HG03064 (cell line): ENCODE results near the gene SEC31A.
"Not testable (repeated sequence)": the region's sequence is repeated elsewhere in the genome, so short reads cannot be mapped to it uniquely, and the experiment has no call there.

Source experiments
- ATAC-seq: cut with Tn5 transposase; IDR thresholded peaks from one replicate; pipeline ENCODE4 v1.9.1; 2021; ENCODE audit warnings: low read depth; ENCODE audit not compliant: unreplicated experiment

The SEC31A gene, protein sequence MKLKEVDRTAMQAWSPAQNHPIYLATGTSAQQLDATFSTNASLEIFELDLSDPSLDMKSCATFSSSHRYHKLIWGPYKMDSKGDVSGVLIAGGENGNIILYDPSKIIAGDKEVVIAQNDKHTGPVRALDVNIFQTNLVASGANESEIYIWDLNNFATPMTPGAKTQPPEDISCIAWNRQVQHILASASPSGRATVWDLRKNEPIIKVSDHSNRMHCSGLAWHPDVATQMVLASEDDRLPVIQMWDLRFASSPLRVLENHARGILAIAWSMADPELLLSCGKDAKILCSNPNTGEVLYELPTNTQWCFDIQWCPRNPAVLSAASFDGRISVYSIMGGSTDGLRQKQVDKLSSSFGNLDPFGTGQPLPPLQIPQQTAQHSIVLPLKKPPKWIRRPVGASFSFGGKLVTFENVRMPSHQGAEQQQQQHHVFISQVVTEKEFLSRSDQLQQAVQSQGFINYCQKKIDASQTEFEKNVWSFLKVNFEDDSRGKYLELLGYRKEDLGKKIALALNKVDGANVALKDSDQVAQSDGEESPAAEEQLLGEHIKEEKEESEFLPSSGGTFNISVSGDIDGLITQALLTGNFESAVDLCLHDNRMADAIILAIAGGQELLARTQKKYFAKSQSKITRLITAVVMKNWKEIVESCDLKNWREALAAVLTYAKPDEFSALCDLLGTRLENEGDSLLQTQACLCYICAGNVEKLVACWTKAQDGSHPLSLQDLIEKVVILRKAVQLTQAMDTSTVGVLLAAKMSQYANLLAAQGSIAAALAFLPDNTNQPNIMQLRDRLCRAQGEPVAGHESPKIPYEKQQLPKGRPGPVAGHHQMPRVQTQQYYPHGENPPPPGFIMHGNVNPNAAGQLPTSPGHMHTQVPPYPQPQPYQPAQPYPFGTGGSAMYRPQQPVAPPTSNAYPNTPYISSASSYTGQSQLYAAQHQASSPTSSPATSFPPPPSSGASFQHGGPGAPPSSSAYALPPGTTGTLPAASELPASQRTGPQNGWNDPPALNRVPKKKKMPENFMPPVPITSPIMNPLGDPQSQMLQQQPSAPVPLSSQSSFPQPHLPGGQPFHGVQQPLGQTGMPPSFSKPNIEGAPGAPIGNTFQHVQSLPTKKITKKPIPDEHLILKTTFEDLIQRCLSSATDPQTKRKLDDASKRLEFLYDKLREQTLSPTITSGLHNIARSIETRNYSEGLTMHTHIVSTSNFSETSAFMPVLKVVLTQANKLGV

DNA sequence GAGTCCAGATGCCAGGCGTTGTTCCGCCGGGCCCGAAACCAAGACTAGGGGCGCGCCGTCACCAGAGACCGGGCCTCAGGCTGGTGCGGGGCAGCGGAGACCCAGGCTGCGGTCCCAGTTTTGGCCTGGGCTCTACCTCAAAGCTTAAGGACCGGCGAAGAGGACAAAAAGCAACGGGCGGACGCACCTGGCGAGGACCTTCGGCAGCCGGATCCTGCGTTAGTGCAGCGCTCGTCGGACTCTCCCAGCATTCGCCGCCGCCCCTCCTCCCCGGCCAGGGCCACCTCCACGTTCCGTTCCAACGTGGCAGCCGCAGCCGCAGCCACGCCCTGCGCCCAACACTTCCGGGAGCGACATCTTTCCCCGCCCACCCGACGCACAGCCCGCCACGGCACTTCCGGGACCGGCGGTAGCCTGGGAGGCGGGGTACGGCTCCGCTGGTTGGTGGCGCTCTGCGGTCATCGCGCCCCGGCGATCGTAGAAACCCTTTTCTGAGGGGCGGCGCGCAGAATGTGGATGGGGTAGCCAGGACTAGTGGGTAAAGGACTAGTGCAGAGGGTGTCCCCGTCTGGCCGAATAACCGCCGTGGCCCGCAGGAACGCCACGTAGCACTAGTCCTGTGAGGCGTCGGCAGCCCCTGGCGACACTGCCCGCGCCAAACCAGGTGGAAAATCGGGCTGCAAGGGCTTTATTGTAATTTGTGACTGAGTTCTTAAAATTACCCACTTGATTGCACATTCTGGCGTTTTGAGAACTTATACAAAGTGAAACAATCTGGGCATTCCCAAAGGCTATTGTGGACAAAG, at the start of gene SEC31A:
SEC31A (minus strand) TSS at position 253 of the 806 bp plus-strand sequence. CDS start 9,217 bp downstream, outside the sequence.
- peak; percentile 90 for ATAC-seq

DNA sequence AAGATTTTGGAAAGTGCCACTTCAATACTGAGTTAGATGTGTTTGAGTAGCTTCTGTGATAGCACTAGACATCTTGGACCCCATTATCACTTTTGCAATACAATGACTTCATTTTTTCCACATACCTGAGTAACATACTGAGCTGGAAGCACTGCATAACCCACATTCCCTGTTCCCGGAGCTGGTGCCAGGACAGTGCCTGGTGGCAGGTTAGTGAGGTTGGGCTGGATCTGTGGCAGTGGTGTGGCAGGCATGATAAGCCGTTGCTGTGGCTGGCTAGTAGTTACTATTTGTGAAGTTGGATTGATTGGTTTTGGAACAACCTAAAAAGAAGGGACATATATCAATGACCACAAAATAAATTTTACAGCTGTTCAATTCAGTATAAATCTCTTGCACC, 48.5 kb upstream of the SEC31A start:
- ATAC-seq, result no peak

DNA sequence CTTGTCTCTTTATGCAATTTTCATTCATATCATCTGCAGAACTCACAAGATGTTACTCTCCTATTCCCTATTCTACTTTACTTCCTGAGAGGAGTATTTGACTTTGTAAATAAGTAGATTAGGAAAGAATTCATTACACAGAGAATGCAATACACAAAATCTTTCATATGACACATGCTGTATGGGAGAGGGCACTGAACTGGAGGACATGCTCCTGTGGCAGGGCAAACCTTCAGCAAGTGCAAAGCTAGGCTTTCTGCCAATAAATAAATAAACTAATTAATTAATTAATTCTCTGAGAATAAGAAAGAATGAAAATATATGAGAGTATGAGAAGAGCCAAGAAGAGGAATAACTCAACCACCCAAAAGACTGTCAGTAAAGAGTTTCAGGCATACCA, 43.5 kb upstream of the SEC31A start:
- no peak for ATAC-seq

DNA sequence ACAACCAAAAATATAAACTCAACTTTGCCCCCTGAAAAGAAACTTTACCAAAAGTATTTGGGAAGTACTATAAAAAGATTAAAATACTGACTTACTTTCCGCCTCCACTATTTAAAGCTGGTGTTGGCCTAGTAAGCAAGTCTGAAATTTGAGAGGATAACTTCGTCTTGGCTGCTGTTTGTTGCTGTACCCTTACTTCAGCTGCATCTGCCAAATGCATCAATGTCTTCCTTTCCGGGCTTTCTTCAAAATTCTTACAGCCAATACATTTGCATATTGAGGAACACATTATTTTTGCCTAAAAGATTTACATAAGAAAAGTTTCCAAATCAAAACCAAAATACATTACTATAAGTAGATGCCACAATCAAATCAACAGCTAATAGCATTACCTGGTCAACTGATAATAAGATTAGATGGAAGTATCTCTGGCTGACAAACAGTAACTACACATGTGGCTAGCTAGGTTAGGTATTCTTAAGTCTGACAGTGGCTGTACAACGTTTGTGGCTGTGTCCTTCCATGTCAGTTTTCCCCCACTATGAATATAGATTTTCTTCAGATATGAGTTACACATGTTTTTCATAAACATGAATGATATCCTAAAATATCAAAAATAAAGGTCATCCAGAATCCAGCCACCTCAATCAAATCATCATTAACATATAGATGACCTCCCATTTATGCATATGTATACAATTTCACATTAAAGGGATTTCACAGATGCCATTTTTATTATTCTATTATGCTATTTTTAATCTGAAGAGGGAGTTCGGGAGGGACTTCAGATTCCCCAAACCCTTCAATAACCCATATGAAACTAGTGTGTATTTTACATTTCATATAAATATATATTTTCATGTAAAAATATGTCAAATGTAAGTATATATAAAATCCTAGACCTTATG, 40.1 kb upstream of the SEC31A start:
- ATAC-seq, result no peak

DNA sequence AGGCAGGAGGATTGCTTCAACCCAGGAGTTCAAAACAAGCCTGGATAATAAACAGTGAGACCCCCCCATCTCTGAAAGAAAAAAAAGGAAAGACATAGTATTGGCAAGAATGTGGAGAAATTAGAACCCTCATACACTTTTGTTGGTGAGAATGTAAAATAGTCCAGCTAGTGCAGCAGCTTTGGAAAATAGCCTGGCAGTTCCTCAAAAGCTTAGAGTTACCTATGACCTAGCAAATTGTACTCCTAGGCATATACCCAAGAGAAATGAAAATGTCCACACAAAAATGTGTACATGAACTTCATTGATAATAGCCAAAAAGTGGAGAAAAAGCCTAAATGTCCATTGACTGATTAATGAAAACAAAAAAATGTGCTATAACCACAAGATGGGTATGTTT, 30.8 kb upstream of the SEC31A start:
- ATAC-seq, result no peak

DNA sequence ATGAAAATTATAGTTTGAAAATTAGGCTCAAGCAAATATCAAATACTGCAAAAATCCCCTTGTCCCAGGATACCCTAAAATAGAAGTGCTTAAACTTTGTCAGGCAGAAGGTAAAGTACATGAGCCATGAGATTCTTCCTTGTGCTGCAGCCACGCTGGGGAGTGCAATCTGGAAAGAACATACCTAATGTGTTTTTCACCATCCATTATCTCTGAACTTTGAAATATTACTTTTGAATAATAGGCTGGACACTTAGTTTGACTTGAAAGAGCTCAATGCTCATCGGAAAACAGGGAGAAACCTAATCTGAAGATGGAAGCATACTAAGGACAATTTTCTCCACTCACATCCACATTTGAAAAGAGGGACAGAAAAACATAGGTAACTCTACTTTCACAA, 28.4 kb upstream of the SEC31A start:
- no peak for ATAC-seq

DNA sequence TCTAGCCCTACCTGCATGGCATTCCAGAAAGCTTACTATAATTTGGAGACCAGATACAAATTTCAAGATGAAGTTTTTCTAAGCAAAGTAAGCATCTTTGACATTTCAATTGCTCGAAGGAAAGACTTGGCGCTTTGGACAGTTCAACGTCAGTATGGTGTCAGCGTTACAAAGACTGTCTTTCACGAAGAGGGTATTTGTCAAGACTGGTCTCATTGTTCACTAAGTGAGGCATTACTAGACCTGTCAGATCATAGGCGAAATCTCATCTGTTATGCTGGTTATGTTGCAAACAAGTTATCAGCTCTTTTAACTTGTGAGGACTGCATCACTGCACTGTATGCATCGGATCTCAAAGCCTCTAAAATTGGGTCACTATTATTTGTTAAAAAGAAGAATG, 27.1 kb upstream of the SEC31A start:
- no peak for ATAC-seq

DNA sequence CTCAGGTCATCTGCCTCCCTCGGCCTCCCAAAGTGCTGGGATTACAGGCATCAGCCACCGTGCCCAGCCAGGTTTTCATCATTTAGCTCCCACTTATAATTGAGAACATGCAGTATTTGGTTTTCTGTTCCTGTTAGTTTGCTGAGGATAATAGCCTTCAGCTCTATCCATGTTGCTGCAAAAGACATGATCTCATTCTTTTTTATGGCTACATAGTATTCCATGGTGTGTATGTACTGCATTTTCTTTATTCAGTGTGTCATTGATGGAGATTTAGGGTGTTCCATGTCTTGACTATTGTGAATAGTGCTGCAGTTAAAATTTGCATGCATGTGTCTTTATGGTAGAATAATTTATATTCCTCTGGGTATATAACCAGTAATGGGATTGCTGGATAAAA, 23.0 kb upstream of the SEC31A start:
- not testable (repeated sequence) for ATAC-seq

DNA sequence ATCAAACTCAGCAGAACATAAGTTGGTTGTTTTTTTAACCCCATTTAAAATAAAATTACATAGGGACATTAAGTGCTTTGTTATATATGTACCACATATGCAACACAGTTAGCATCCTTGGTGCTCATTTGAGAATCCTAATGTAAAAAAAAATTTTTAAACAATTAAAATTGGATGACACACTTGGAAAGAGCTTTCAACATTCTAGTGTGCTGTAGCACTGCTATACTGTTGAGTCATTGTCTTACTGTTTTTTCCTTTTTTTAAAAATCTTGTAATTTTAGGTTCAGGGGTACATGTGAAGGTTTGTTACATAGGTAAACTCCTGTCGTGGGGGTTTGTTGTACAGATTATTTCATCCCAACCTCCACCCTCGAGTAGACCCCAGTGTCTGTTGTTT, 22.4 kb upstream of the SEC31A start:
- ATAC-seq, result no peak

DNA sequence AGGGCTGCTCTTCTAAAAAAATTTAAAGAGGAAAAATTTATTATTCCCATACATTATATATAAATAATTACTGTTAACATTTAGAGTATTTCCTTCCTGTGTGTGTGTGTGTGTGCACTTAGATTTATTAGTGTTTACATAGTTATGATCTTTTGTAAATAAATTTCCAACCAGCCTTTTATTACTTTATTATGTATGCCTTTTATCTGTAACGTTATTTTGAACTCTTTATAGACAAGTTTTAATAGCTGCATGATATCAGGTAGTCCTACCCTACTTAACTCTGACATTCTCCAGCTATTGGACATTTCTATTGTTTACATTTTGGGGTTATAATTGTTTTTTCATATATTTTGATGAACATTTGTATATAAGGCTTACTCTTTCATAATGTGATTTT, 18.4 kb upstream of the SEC31A start:
- ATAC-seq, result no peak

DNA sequence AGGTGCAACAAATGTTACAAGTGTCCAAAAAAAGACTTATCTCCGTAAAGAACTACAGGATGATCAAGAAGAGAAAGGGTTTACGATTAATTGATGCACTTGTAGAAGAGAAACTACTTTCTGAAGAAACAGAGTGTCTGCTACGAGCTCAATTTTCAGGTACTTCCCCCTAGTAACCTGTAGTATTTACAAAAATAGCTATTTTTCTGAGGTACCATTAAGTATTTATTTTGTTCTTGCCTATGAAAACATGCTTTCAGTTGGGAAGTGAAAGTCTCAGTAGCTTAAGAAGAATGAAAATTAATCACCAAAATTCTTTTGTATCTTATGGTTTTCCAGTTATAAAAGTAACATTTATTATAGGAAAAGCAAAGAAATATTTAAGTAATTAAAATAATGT, 15.5 kb upstream of the SEC31A start:
- ATAC-seq, result peak; percentile 43

DNA sequence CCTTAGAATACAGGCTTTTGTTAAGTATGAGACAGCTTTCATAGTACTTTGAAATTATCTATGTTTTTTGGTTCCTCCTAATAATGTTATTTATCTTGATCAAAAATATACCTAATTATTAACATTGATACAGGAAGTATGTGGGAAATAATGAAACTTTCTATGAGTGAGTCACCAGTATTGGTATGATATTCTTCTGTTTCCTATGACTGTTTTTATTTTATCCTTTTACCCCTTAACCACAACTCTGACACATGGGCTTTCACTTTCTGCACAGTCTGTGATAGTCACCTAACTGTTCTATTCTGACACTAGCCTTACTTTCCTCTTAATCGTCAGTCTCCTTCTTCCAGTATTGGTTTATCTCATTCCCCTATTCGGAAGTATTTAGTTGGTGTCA, 14.3 kb upstream of the SEC31A start:
- peak; percentile 62 for ATAC-seq

DNA sequence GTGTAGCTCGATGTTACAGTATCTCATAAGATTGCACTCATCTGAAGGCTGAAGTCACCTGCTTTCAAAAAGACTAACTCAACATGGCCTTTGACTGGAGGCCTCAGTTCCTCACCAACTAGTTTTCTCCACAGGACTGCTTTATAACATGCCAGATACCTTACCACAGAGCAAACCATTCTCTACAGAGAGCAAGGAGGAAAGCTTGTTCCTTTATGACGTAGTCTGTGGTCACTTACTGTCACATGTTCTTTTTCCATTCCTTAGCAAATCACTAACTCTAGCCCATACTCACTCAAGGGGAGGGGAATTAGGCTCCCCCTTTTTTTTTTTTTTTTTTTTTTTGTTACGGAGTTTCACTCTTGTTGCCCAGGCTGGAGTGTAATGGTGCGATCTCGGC, 12.8 kb upstream of the SEC31A start:
- ATAC-seq, result no peak

DNA sequence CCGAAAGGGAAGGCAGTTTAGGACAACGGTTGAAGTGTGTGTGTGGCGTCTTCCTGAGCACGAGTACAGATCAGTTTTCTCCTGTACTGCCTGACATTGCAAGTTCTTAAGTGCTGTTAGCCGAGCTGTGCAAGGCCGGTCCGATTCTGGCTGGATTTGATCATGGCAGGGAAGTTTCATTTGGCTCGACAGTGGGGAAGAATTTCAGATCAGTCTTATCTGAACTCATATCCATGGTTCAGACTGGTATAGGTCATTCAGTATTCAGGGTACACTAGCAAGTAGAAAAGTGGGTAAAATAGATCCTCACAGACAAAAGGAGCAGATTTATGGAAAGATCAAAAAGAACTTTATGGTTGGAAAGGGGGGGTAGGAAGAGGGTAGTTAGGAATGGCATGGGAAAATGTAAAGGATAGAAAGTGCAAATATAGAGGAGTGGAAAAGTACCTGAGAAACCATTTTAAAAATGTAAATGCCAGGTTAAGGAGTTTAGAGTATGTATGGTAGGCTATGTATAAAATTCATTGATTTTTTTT, 10.3 kb upstream of the SEC31A start:
- ATAC-seq, result no peak

DNA sequence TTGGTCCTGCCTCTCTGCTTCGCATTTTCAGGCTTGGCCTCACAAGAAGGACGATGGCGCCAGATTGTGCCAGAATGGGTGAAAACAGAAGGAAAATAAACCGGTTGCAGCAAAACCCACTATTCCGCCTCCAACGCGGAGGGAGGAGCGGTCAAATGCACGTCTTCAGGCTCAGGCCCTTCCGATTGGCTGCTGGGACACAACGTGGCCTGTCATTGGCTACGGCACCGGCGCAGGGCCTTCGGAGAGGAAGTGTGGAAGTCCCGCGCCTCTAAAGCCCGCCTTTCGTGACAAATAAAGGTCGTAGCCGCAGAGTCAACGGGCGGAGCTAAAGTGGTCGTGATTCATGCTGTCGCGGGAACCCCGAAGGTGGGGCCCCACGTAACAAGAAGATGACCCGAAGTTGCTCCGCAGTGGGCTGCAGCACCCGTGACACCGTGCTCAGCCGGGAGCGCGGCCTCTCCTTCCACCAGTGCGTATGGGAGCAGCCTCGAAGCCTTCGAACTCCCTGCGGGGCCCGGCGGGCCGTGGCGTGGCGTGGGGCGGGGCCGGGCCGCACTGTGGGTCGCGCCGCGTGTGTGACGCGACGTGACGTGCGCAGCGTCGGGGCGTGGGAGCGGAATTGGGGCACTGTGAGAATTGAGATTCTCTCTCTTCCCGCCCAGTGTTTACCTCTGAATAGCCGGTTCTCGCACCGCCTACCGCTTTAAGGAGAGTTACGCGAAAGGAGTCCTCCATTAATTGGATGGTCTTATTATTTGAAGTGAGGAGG, 9.6 kb upstream of the SEC31A start, which contains the start of gene THAP9:
THAP9 (plus strand) TSS at position 325 of the 772 bp plus-strand sequence; CDS start at position 393, 68 bp downstream.
- peak; percentile 86 for ATAC-seq

DNA sequence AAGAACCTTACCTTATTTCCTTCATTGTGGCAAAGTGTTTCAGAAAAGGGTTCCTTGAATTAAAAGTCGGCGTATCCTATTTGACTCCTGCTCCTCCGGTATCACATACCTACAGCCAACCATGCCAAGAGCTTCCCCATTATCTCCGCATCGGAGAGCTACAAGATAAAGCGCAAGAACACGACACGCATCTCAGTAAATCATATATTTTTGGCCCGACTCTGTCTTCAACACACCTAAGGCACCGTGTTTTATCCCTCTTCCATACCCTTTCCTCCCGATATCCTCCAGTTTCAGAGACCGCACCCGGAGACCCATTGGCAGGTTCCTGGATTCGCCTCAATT, 9.1 kb upstream of the SEC31A start:
- ATAC-seq, result peak; percentile 8

DNA sequence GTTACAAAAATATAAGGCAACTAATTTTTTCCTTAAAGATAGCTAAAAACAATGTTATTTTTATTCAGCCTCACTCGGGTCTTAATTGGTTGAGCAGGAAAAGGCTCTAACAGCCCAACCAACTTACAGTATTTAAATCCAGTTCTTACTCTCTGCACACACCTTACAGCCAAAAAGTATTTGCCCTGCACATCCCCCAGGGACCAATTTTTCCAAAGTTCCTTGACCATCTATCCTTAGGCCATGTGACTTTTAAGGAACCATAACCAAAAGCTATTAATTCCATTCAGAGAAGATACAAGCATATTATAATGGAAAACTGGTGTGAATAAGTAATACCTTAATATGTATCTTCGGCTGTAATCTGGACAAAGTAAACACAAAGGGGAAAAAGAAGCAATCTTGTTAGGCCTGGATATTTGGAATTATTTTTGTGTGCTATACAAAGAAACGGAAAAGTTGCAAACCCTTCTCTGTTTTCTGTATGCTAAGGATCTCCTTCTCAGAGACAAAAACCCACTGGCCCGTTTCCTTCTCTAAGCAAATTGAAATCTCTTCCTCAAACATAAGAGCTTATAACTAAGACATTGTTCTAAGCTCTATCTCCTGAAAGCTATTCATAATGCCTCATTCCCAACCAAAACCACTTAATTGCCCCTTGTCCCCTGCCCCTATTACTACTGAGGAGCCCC, 8.6 kb upstream of the SEC31A start:
- ATAC-seq, result no peak
